Measurements from ENCODE around the gene NTSR2. TPM values are rescaled to one million over a fixed set of nuclear protein-coding genes. Genes with fewer than 3 reads are reported as not detected.

NTSR2 gene
- total and polyA plus RNA-seq, 2 of the 8 experiments (the other 6 are each of a cell fraction or from before 2014, with no cell fraction given) = 0.05 TPM; not detected in 1

DNA sequence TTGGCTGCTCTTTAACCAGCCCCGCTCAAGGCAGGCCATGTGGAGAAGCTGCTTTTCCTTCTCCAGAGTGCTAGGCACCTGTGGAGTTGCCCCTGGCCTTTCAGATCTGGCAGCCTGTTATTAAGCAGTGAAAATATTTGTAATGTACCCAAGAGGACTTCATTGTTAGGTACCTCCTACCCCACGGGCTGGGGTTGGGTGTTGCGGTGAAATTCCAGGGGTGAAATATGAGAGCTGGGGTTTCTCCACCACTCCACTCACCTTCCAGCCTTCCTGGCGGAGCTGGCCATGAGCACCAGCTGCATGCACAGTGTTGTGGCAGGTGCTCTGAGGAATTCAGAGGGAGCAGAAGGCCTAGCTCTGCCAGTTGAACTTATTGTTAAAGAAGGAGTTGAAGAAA is 39.1 kb downstream of the NTSR2 start:
- H3K79me1 ChIP-seq (ENCODE audit: low read depth, low read length) = no peaks in the 10 kb centered on the region
- FAIRE-seq (no peak), DNase-seq (ENCODE audit: low read depth in 1 of 2, low spot score in 2 of 2) (no peak)
- H2BK15ac ChIP-seq (ENCODE audit: low read length) = no peak overlapping the region
- no peak overlapping the region for H3K9ac ChIP-seq (replicated peaks in 1 of 4; ENCODE audit: extremely low read depth in 1 of 4, low read depth in 3 of 4, low read length in 3 of 4)
- no peak overlapping the region for H4K5ac ChIP-seq (ENCODE audit: insufficient read length, low read depth, low read length)
- no peak overlapping the region for H4K91ac ChIP-seq (replicated peaks; ENCODE audit: insufficient read length, low read length)
- peaks cover 0 to 4% of the 10 kb centered on the region in 2 experiments for H4K20me1 ChIP-seq (replicated peaks in 1 of 2; ENCODE audit: control insufficient read depth in 1 of 2, insufficient read depth in 2 of 2, low read length in 2 of 2)
- no peak overlapping the region for H2AK5ac ChIP-seq (ENCODE audit: low read depth, low read length)
- no peaks in the 10 kb centered on the region for H3K4me1 ChIP-seq (replicated peaks in 1 of 4; ENCODE audit: control insufficient read depth in 3 of 4, insufficient read depth in 4 of 4, low read length in 3 of 4)
- no peak overlapping the region for H2BK20ac ChIP-seq (ENCODE audit: low read length)
- H2BK120ac ChIP-seq (replicated peaks; ENCODE audit: low read depth, low read length) = no peak overlapping the region
- H3K23ac ChIP-seq (ENCODE audit: insufficient read length) = no peak overlapping the region
- no peak overlapping the region for H2BK5ac ChIP-seq (ENCODE audit: low read depth, low read length)
- no peaks in the 10 kb centered on the region for H3K23me2 ChIP-seq (ENCODE audit: low read depth, low read length)
- 89% methylated on average over 4 of the region's 4 CpGs; no CpG with 5 or more reads in 1 of the 2 experiments for WGBS, 2 experiments (ENCODE audit: extremely low coverage in 1 of 2, insufficient coverage in 1 of 2, insufficient read length in 1 of 2, insufficient replicate concordance in 2 of 2, low coverage in 1 of 2, low lambda C conversion rate in 2 of 2, missing lambda C conversion rate in 1 of 2)
- peaks cover 0 to 8% of the 10 kb centered on the region in 2 experiments; a peak in 3 of 4 replicates for H3K9me3 ChIP-seq (ENCODE audit: insufficient read depth in 2 of 2, low read depth in 1 of 2, low read length in 1 of 2)
- H2AFZ ChIP-seq (ENCODE audit: low read length) = no peak overlapping the region
- H3K56ac ChIP-seq (replicated peaks; ENCODE audit: insufficient read length, low read depth, low read length) = no peak overlapping the region
- H3K27ac ChIP-seq (ENCODE audit: low read depth, low read length) = no peak overlapping the region
- H2BK12ac ChIP-seq (ENCODE audit: low read depth, low read length) = no peak overlapping the region
- H3K4me2 ChIP-seq (ENCODE audit: insufficient read depth in 1 of 2, low read depth in 2 of 2, low read length in 2 of 2) = no peak overlapping the region
- CTCF ChIA-PET (ENCODE audit: partially characterized antibody) = interaction anchor here (0.7 to 3.5 kb wide), 10 partner anchors 10 to 113 kb away, joined by 3 to 18 read pairs (median 4); partner anchors contain the start of gene GREB1
- H3K36me3 ChIP-seq (ENCODE audit: control insufficient read depth in 2 of 4, insufficient read depth in 4 of 4, low read length in 3 of 4) = peaks cover 7 to 37% (median 26%) of the 10 kb centered on the region in 4 experiments
- H3K14ac ChIP-seq (ENCODE audit: insufficient read length) = no peak overlapping the region
- POLR2A ChIA-PET (ENCODE audit: partially characterized antibody) = no interaction called here
- H3K18ac ChIP-seq (ENCODE audit: extremely low read depth, low read length) = no peak overlapping the region
- no peak overlapping the region for H4K8ac ChIP-seq (ENCODE audit: extremely low read depth, insufficient read depth, low read length)
- no peak overlapping the region for H3K4ac ChIP-seq (replicated peaks; ENCODE audit: insufficient read length, low read depth, low read length)
- H3K4me3 ChIP-seq (ENCODE audit: extremely low read depth in 1 of 4, insufficient read depth in 2 of 4, low read depth in 3 of 4, low read length in 4 of 4) = no peak overlapping the region
- H3K79me2 ChIP-seq (ENCODE audit: control insufficient read depth in 1 of 2, insufficient read depth in 2 of 2, low read length in 2 of 2) = no peaks in the 10 kb centered on the region
- no peaks in the 10 kb centered on the region for H3K27me3 ChIP-seq (replicated peaks in 1 of 4; ENCODE audit: control insufficient read depth in 3 of 4, extremely low read depth in 1 of 4, insufficient read depth in 3 of 4, low read length in 3 of 4)
- TF ChIP-seq JUND (IDR thresholded peaks at IDR 0.05; ENCODE audit: low read length) = no peak
